ENCODE results near the gene DAG1.

DAG1 gene

DNA sequence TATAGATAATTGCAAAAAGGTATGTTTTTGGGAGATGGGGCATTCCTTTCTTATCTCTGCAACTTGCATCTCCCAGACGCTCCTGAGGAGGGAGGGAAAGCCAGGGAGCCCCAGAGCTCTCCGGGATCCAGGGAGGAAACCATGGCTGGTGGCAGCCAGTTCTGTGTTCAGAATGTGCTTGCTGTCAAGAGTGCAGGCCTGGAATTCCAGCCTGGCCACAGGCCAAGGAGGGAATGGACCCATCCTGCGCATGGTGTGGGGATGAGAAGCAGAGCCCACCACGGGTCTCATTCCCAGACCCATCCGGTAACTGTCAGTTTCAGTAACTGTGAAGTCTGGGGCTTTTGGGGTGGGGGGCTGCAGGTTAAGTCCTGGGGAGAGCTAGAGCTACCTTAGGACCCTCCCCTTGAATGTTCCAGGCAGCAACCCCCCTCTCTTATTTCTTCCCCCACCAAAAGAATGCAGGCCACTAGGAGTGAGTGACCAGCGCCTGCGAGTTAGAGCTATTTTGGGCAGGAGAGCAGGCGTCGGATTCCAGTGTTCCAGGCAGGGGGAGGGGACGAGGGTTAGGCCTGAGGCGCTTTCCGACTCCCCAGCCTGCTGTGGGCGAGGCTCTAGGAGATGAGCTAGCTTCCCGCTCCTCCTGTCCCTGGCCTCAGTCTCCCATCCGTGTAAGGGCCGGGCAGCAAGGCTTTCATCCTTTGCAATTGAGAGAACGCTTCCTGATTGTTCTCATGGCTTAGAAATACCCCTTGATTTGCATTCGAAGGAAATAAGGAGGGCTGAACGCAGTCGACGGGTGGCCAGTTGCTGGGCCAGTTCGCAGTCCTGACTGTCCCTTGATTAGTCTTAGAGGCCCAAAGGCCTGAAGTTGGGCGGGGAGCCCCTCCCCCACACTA lies 781 bp upstream of the DAG1 start:
- DNase-seq (ENCODE audit: insufficient read length, low spot score) = no peak
- TF ChIP-seq POLR2AphosphoS5 (IDR thresholded peaks at IDR 0.05; ENCODE audit: low read depth, low read length) (peak; percentile 42; the same call in 1 of the 2 replicates), PAX5 (IDR thresholded peaks at IDR 0.05; ENCODE audit: insufficient read depth, low read length, severe bottlenecking) (no peak), POU2F2 (IDR thresholded peaks at IDR 0.05; ENCODE audit: low read depth, low read length) (0 out of 2 replicates have a peak, but pooled peaks have one; percentile 28)
- FAIRE-seq = no peak

DNA sequence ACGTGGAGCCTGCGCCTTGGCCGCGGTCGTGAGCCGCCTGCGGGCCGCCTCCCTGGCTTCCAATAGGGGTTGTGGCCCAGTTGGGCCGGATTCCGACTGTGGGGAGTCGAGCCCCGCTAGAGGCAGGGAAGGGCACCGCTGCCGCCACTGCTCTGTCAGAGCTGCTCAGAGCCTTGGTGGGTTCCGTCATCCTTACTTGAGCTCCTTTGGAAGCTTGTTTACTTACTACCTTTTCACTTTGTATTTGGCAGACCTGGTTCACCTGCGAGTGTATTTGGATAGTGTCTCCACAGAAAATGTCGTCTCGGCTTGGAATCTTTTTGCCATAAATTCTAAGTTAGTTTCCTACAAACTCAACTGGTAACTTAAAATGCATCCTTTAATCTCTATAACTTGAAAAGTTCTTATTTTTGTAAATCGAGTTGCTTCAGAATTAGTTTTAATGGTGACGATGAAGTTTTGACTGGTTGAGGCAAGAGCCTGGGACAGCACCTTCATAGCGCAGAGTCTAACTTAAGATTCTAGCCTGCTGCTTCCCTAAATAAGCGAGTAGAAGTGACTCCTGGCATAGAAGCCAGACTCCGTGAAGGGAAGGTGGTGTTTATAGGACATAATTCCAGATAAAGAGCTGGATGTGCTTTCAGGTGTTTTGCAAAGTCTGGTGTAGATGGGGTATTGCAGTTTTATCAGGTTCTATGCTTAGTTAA lies 800 bp downstream of the DAG1 start:
- DNase-seq (ENCODE audit: insufficient read length, low spot score) (no peak), FAIRE-seq (no peak)
- no peak for TF ChIP-seq PAX5 (IDR thresholded peaks at IDR 0.05; ENCODE audit: insufficient read depth, low read length, severe bottlenecking)
- TF ChIP-seq SPI1 (IDR thresholded peaks at IDR 0.05; ENCODE audit: low read depth, low read length) = no peak
- TF ChIP-seq POLR2A (IDR thresholded peaks at IDR 0.05; ENCODE audit: low read depth, low read length) = no peak
- TF ChIP-seq POU2F2 (IDR thresholded peaks at IDR 0.05; ENCODE audit: low read depth, low read length) = no peak
- TF ChIP-seq POLR2AphosphoS5 (IDR thresholded peaks at IDR 0.05; ENCODE audit: low read depth, low read length) = no peak
- no peak for TF ChIP-seq TAF1 (IDR thresholded peaks at IDR 0.05; ENCODE audit: low read depth, low read length)

DNA sequence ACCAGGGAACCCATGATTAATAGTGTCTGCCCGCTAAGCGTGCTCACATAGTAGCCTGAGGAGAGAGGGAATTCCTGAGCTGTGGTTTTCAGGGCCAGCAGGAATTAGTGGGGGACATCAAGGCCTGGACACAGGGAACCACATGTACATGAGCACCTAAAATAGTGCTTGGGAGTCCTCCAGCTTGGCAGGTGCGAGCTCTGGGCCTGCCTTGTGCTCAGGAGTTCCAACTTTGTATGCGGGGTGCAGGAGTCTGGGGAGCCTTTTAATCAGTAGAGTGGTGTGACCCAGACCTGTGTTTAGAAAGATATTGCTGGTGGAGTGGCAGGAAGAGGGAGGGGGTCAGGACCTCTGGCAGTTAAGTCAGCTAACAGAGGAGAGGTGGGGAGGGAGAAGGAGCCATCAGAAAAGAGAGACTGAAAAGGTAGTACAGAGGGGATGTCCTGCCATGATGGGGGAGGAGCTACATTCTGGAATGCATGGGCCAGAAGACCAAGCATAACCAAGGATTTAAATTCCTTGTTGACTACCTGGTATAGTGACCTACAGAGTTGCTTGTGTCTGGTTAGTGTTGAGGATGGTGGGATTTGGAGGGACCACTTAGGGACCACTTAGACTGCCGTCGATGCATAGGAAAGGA lies 1.9 kb downstream of the DAG1 start:
- DNase-seq (ENCODE audit: insufficient read length, low spot score) (no peak), FAIRE-seq (no peak)
- no peak for TF ChIP-seq SPI1 (IDR thresholded peaks at IDR 0.05; ENCODE audit: low read depth, low read length)
- TF ChIP-seq TAF1 (IDR thresholded peaks at IDR 0.05; ENCODE audit: low read depth, low read length) = no peak
- no peak for TF ChIP-seq POLR2A (IDR thresholded peaks at IDR 0.05; ENCODE audit: low read depth, low read length)
- no peak for TF ChIP-seq POU2F2 (IDR thresholded peaks at IDR 0.05; ENCODE audit: low read depth, low read length)
- TF ChIP-seq PAX5 (IDR thresholded peaks at IDR 0.05; ENCODE audit: insufficient read depth, low read length, severe bottlenecking) = no peak
- no peak for TF ChIP-seq POLR2AphosphoS5 (IDR thresholded peaks at IDR 0.05; ENCODE audit: low read depth, low read length)

DNA sequence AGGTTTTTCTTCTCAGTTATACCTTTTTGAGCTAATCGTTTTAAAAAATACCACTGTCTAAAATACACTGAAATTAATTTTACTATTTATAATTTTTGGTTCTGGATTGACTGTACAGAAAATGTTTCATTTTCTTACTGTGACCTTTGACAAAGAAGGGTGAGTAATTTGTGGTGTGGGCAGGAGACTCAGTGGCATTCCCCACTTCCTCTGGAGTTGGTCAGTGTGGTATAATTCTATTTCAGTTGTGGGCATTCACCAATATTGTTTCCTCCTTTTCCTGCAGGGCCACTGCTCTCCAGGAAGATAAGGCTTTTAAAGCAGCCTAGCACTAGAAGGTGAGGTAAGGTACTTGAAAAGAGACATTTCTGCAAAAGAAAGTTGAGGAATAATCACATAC lies 6.5 kb downstream of the DAG1 start:
- DNase-seq (ENCODE audit: insufficient read length, low spot score) = no peak
- TF ChIP-seq SPI1 (IDR thresholded peaks at IDR 0.05; ENCODE audit: low read depth, low read length) (peak; percentile 81), POLR2AphosphoS5 (IDR thresholded peaks at IDR 0.05; ENCODE audit: low read depth, low read length) (no peak), TAF1 (IDR thresholded peaks at IDR 0.05; ENCODE audit: low read depth, low read length) (no peak), POLR2A (IDR thresholded peaks at IDR 0.05; ENCODE audit: low read depth, low read length) (no peak)
- no peak for FAIRE-seq

DNA sequence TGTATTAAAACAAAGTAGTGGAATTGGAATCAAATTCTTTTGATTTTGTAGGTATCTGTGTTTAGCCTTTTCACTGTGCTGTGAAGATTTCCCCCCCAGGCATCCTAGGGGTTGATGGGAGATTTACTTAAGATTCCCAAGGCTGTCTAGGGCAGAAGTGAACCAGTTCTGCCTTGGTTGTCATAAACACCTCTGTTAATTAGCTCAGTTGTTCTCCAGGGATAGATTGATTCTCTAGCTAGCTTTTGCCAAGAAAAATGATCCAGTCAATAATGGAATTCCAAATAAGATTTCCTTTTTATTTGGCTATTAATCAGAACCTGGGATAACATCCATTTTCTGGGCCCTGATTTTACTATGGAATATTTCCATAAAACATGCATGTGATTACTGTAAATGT lies 12.7 kb downstream of the DAG1 start:
- DNase-seq (ENCODE audit: insufficient read length, low spot score) (no peak), FAIRE-seq (no peak)
- TF ChIP-seq POLR2AphosphoS5 (IDR thresholded peaks at IDR 0.05; ENCODE audit: low read depth, low read length) (no peak), POLR2A (IDR thresholded peaks at IDR 0.05; ENCODE audit: low read depth, low read length) (no peak), TAF1 (IDR thresholded peaks at IDR 0.05; ENCODE audit: low read depth, low read length) (no peak), PAX5 (IDR thresholded peaks at IDR 0.05; ENCODE audit: insufficient read depth, low read length, severe bottlenecking) (no peak), SPI1 (IDR thresholded peaks at IDR 0.05; ENCODE audit: low read depth, low read length) (no peak), POU2F2 (IDR thresholded peaks at IDR 0.05; ENCODE audit: low read depth, low read length) (no peak)

DNA sequence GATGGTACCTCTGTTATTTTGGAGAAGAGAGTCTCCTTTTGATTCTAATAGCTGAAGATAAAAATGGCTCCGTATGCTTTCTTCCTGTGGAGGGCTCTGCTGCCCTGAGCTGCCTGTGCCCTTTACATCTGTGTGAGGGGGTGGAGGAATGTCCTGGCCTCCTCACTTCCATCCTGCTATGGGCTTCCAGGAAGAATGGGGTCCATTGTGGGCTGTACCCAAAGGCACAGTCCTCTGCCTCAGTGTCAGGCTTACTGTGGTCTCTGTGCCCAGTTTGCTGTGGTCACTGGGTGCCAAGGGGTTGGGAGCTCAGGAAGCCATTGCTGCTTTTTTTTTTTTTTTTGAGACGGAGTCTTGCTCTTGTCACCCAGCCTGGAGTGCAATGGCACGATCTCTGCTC lies 14.4 kb downstream of the DAG1 start:
- FAIRE-seq (no peak), DNase-seq (ENCODE audit: insufficient read length, low spot score) (no peak)
- TF ChIP-seq POLR2A (IDR thresholded peaks at IDR 0.05; ENCODE audit: low read depth, low read length) = no peak
- no peak for TF ChIP-seq POU2F2 (IDR thresholded peaks at IDR 0.05; ENCODE audit: low read depth, low read length)
- no peak for TF ChIP-seq TAF1 (IDR thresholded peaks at IDR 0.05; ENCODE audit: low read depth, low read length)
- no peak for TF ChIP-seq SPI1 (IDR thresholded peaks at IDR 0.05; ENCODE audit: low read depth, low read length)
- TF ChIP-seq POLR2AphosphoS5 (IDR thresholded peaks at IDR 0.05; ENCODE audit: low read depth, low read length) = no peak
- TF ChIP-seq PAX5 (IDR thresholded peaks at IDR 0.05; ENCODE audit: insufficient read depth, low read length, severe bottlenecking) = no peak

DNA sequence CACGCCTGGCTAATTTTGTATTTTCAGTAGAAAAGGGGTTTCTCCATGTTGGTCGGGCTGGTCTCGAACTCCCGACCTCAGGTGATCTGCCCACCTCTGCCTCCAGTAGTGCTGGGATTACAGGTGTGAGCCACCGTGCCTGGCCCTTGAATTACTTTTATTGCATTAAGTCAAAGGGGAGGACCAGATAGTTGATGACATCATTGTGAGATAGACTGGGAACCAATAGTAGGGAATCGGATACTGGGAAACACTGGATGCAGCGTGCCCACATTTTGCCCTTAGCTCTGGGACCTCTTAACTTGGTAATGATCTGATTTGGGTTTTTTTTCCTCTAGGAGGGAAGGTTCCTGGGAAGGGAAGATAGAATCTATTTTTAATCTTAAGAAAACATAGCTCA lies 19.2 kb downstream of the DAG1 start:
- FAIRE-seq (no peak), DNase-seq (ENCODE audit: insufficient read length, low spot score) (no peak)
- no peak for TF ChIP-seq POU2F2 (IDR thresholded peaks at IDR 0.05; ENCODE audit: low read depth, low read length)
- no peak for TF ChIP-seq TAF1 (IDR thresholded peaks at IDR 0.05; ENCODE audit: low read depth, low read length)
- no peak for TF ChIP-seq SPI1 (IDR thresholded peaks at IDR 0.05; ENCODE audit: low read depth, low read length)
- no peak for TF ChIP-seq POLR2AphosphoS5 (IDR thresholded peaks at IDR 0.05; ENCODE audit: low read depth, low read length)
- no peak for TF ChIP-seq POLR2A (IDR thresholded peaks at IDR 0.05; ENCODE audit: low read depth, low read length)
- TF ChIP-seq PAX5 (IDR thresholded peaks at IDR 0.05; ENCODE audit: insufficient read depth, low read length, severe bottlenecking) = no peak

DNA sequence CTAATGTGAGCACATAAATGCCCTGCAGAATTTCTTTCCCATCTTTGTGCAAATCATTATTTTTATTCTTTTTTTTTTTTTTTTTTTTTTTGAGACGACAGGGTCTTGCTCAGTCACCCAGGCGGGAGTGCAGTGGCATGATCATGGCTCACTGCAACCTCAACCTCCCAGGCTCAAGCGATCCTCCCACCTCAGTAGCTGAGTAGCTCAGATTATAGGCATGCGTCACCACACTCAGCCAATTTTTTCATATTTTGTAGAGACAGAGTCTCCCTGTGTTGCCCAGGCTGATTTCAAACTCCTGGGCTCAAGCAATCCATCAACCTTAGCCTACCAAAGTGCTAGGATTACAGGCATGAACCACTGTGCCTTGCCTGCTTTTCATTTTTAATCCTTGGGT lies 22.9 kb downstream of the DAG1 start:
- TF ChIP-seq POLR2AphosphoS5 (IDR thresholded peaks at IDR 0.05; ENCODE audit: low read depth, low read length) = no peak
- no peak for TF ChIP-seq TAF1 (IDR thresholded peaks at IDR 0.05; ENCODE audit: low read depth, low read length)
- no peak for TF ChIP-seq SPI1 (IDR thresholded peaks at IDR 0.05; ENCODE audit: low read depth, low read length)
- TF ChIP-seq PAX5 (IDR thresholded peaks at IDR 0.05; ENCODE audit: insufficient read depth, low read length, severe bottlenecking) = no peak
- no peak for TF ChIP-seq POU2F2 (IDR thresholded peaks at IDR 0.05; ENCODE audit: low read depth, low read length)
- no peak for TF ChIP-seq POLR2A (IDR thresholded peaks at IDR 0.05; ENCODE audit: low read depth, low read length)
- FAIRE-seq (no peak), DNase-seq (ENCODE audit: insufficient read length, low spot score) (no peak)

DNA sequence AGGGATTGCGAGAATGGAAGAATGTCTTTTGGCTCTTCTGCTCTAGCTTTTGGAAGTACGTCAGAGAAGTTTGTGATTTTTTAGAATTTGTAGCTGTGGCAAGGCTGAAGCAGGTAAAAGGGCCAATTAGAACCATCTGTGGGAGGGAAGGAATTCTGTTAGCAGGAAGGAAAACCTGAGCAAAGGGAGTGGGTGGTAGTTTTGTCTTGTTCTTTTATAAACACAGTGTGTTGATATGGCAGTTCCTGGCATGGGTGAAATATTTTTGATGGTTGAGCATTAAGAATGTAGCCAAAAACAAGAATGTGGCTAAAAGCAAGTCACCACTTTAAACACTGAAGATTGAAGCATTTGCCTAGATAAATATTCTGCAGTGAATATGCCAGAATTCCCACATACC lies 23.8 kb downstream of the DAG1 start:
- DNase-seq (ENCODE audit: insufficient read length, low spot score) (no peak), FAIRE-seq (no peak)
- no peak for TF ChIP-seq POLR2A (IDR thresholded peaks at IDR 0.05; ENCODE audit: low read depth, low read length)
- no peak for TF ChIP-seq TAF1 (IDR thresholded peaks at IDR 0.05; ENCODE audit: low read depth, low read length)
- TF ChIP-seq POU2F2 (IDR thresholded peaks at IDR 0.05; ENCODE audit: low read depth, low read length) = no peak
- no peak for TF ChIP-seq PAX5 (IDR thresholded peaks at IDR 0.05; ENCODE audit: insufficient read depth, low read length, severe bottlenecking)
- TF ChIP-seq POLR2AphosphoS5 (IDR thresholded peaks at IDR 0.05; ENCODE audit: low read depth, low read length) = no peak
- TF ChIP-seq SPI1 (IDR thresholded peaks at IDR 0.05; ENCODE audit: low read depth, low read length) = no peak
